HG03565 (cell line): Measurements from ENCODE around the gene TAMM41.
"Not testable (repeated sequence)": the region's sequence is repeated elsewhere in the genome, so short reads cannot be mapped to it uniquely, and the experiment has no call there.

Experiments used
- ATAC-seq: cut with Tn5 transposase; IDR thresholded peaks from one replicate; pipeline ENCODE4 v1.9.1; 2021; ENCODE audit warnings: mild to moderate bottlenecking, moderate library complexity; ENCODE audit not compliant: unreplicated experiment

Gene TAMM41

DNA sequence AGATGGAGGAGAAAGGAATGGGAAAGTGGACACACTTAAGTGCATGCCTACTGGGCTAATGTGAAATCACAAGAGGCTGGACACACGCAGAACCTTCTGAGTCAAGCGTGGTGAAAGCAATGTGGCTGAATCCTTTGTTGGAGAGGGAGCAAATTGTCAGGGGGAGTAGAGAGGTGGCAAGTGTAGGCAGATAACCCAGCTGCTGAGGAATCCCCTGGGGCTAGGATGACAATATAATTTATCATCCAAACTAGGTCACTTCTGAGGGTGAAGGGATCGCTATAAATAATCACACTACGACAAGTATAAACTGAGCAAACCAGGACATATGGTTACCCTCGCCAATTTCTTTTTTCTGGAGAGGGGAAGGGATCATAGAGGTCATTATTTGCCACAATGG is 28.7 kb downstream of the TAMM41 start:
- ATAC-seq = no peak

DNA sequence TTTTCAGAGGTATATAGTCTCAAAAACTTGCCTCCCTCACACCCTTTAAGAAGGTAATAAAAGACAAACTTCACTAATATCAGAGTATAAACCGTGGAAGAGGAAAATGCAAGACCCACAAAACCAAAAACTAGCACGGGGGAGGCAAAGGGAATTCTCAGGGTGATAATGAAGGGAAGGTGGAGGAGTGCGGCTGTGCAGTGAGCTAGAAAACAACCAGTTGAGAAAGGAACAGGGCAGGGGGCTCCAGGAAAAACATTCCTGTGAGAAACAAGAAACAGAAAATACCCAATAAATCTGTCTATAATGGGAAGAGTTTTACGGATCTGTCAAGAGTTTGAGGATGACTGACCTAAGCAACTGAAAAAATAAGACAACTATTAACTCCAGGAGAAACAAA is 31.6 kb downstream of the TAMM41 start:
- ATAC-seq = no peak

DNA sequence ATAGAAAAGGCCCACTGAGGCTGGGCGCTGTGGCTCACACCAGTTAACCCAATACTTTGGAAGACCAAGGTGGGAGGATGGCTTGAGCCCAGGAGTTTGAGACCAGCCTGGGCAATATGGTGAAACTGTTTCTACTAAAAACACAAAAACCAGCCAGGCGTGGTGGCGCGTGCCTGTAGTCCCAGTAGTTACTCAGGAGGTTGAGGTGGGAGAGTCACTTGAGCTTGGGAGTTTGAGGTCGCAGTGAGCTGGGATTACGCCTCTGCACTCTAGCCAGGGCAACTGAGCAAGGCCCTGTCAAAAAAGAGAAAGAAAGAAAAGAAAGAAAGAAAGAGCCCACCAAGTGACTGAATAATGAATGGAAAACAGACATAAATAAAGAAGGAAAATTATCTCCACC is 32.0 kb downstream of the TAMM41 start:
- no peak for ATAC-seq

GRCh38 chr3:11810276-11810675 is 36.4 kb downstream of the TAMM41 start:
- no peak for ATAC-seq

DNA sequence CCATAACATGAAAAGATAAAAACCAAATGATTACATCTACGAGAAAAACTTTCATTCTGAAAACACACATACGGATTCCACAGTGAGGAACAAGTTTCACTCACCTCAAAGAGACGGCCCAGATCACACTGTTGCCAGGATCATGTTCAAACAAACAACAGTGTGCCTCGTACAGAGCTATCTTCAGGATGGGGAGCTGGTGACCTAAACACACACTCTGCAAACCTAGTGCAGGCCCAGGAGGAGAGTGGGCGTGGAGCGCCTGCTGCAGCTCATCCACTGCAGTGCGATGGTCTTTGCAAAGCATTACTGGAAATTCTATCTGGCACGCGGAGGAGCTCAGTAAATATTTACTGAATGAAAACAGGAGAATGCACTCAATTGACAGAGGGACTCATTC is 38.5 kb downstream of the TAMM41 start:
- no peak for ATAC-seq

DNA sequence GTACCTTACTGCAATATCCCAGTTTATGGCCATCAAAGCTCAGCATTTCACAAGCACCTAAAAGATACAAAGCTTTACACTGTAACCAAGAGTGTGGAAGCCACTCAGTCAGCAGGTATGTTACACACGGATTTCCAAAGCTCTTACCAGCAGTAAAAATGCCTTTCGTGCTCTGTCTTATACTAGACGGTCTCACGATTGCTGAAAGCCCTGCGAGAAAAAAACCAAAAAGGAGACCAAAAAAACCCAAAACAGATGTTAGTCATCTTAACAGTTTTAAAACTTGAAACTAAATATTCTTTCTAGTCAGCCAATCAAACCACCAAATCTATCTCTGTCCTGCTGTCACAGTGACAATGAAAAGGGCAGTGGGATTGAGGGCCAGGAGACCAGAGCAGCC is 39.0 kb downstream of the TAMM41 start:
- ATAC-seq = no peak

DNA sequence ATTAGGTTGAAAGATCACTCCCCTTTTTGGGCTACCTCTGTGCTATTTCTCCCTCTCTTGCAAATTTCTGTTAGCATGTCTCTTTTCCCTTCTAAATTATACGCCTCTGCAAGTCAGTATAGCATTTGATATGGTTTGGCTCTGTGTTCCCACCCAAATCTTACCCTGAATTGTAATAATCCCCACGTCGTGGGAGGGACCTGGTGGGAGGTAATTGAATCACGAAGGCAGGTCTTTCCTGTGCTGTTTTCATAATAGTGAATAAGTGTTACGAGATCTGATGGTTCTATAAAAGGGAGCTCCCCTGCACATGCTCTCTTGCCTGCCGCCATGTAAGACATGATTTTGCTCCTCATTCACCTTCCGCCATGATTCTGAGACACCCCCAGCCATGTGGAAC is 41.0 kb downstream of the TAMM41 start:
- ATAC-seq = no peak

DNA sequence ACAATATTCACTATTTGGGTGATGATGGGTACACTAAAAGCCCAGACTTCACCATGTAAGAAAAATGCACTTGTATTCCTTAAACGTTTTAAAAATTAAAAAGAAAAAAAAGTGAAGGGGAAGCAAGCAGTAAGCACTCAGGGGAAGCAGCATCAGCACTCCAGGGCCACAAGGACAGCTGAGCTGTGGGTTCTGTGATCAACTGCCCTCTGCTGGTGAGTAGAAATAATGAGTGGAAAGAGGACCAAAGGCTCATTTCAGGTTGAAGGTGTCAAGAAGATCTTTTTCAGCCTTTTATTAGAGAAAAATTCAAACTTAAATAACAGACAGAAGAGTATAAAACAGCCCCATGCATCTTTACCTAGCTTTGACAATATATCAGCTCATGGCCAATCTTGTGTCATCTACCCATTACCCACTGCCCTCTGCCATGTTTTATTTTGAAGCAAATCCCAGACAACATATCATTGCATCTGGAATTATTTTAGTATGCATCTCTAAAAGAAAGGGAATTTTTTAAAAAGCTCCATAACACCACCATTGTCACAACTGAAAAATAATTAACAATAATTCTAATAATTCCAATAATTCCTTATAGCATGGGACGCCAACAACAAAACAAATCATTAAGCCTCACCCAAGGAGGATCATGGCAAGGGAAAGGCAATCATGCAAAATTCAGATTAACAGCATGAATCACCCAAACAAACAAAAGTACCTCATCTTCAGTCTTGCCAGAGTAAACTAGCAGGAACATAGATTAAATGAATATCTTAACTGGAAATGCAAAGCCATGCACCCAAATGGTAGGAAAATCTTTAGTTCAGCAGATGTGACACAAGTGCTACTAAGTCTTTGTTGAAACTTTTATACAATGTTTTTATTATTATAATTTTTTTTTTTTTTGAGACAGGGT is 42.5 kb downstream of the TAMM41 start:
- no peak for ATAC-seq

DNA sequence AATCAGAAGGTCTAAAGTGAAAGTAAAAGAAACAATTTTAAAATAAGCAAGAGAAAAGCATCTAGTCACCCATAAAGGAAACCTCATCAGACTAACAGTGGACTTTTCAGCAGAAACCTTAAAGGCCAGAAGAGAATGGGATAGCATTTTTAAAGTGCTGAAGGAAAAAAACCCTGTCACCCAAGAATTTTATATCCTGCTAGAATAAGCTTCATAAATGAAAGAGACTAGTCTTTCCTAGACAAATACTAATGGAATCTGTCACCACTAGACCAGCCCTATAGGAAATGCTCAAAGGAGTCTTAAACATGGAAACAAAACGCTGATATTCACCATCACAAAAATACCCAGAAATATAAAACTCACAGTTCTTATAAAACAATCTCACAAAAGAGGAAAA is 46.9 kb downstream of the TAMM41 start:
- no peak for ATAC-seq

DNA sequence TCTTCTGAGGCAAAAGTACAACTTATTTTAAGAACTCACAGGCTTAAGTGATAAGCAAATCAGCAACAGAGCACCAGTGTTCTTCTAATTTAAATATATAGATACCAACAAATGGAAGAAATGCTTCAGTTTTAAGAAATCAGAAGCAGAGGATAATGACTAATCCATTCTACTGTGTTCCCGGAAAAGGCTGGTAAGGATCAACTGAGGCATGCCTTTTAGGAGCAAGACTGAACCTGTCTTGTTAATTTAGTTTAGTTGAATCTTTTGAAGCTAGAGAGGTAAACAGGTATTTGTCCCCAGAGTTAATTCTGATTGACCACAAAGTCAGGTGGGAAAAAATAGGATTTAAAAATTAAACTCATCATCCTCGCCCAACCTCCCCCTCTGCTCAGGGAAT is 51.8 kb downstream of the TAMM41 start:
- ATAC-seq = no peak

DNA sequence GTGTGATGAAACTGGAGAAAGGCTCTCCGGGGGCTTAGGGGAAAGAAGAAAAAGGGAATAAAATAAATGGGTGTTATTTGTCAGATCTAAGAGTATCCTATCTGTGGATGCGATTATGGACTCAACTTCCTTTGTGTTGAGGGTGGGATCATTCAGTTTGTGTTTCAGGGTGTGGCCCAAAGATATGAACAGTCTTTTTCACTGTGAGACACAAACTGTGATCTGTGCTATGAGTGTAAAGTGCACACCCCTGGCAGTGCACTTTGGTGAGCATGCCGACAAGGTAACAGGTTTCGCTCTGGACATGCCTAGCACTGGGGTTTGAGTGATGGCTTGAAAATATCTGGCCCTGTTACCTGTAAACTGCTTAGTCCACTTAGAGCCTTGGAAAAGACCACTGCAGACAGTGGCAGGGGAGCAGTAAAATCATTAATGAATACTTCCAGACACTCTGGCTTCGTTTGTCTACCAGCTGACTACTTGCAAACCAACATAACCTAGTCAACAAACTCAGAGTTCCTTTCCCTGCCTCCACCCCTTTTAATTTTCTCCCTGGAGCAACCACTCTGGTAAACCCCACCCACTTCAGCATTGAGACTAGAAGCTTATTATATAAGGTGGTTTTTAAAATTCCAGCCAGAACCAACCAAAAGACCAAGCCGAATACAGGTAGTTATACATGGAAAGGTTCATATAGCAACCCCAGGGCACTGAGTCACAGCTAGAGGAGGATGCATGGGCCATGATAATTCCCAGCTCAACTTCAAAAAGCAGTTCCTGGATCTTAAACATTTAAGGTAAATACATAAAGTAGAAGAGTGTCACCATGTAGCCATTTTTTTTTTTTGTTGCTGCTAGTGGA is 55.1 kb downstream of the TAMM41 start:
- ATAC-seq = no peak

- no peak for ATAC-seq
Measured at GRCh38 chr3:11789412-11789811, 57.3 kb downstream of the TAMM41 start.

DNA sequence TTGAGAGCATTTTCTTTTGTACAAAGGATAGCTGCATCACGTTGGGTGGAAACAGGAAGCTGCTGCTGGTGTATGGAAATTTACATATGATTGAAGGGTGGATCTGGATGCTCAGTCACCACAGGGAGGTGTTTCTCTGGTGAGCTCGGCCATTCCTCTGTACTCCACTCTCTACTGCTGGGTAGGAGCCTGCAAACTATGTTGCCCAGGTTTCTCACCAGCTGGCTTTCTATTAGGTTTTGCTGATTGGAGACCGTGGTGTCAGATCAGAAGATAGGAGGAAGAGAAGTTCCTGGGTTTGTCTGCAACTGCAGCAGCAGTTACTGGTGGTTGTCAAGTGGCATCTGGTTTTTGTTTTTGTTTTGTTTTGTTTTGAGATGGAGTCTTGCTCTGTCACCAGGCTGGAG is 61.7 kb downstream of the TAMM41 start:
- ATAC-seq = no peak

GRCh38 chr3:11780341-11780740 is 66.3 kb downstream of the TAMM41 start:
- no peak for ATAC-seq

DNA sequence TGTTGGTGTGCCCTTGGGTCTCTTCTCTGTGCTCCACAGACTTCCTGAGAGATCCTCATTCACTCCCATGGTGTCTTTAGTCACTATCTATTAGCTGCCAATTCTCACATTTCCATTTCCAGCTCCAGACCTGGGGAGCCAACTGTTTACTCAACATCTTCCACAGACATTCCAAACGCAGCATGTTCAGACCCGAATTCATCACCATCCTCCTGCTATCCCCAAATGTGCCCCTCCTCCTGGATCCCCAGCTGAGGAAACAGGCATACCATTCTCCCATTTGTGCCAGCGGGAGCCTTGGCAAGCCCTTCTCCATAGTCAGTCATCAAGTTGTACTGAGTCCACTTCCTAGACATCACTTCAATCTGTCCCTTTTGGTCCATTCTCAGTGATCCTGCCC is 67.1 kb downstream of the TAMM41 start:
- ATAC-seq = no peak

GRCh38 chr3:11778248-11778647 is 68.4 kb downstream of the TAMM41 start:
- ATAC-seq = no peak

DNA sequence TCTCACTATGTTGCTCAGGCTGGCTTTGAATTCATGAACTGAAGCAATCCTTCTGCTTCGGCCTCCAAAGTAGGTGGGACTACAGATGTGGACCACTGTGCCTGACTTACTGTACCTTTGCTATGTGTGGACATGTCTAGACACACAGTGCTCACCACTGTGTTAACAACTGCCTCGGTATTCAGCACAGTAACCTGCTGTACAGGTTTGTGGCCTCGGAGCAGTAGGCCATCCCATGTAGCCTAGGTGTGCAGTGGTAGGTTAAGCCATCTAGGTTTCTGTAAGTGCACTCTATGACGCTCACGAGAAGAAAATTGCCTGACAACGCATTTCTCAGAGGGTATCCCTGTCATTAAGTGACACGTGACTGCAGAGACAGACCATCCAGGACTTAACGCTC is 70.3 kb downstream of the TAMM41 start:
- no peak for ATAC-seq

DNA sequence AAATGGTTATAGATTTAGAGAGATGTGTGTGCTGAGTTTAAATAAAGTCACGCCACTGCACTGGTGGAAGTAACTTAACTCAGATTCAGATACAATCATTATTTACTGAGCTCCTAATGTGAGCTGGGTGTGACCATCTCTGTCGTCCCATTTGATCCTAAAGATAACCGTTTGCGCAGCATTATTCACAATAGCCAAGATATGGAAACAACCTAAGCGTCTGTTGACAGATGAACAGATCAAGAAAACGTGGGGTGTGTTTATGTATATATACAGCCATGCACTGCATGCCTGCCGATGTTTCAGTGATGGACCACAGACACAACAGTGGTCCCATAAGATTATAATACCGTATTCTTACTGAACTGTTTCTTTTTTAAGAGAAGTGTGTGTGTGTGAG is 71.2 kb downstream of the TAMM41 start:
- ATAC-seq = no peak

DNA sequence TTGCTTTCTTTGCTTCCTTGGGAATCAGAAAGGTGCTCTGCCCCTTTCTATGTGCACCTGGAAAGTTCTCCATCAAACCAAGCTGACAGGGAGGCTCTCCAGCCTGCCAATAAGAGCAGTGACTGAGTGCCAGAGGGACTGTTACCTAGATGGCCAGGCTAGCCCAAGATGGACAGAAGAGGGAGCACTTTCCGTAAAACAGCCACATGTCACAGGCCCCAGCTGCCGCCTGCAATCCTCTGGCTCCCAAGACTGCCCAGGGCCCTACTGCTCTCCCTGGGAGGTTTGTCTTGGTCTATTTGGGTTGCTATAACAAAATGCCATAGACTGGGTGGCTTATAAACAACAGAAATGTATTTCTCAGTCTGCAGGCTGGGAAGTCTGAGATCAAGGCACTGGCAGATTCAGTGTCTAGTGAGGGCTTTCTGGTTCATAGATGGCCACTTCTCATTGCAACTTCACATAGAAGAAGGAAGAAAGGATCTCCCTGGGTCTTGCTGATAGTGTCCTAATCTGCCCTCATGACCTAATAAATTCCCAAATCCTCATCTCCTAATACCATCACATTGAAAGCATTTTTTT is 72.3 kb downstream of the TAMM41 start:
- no peak for ATAC-seq

DNA sequence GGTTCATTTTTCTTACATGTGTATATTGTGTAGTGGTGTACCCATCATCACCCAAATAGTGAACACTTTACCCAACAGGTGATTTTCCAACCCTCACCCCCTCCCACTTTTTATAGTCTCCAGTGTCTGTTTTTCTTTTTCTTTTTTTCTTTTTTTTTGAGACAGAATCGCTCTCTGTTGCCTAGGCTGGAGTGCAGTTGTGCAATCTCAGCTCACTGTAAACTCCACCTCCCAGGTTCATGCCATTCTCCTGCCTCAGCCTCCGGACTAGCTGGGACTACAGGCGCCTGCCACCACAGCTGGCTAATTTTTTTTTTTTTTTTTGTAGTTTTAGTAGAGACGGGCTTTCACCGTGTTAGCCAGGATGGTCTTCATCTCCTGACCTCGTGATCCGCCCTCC is 74.8 kb downstream of the TAMM41 start:
- not testable (repeated sequence) for ATAC-seq

GRCh38 chr3:11770477-11771391 is 76.0 kb downstream of the TAMM41 start:
- ATAC-seq = peak; percentile 99
